Fibroblast of lung (primary cell): Measurements from ENCODE around the gene RXFP3.
"Not testable (repeated sequence)": the region's sequence is repeated elsewhere in the genome, so short reads cannot be mapped to it uniquely, and the experiment has no call there.

Experiments used
- CTCF ChIP-seq, 2 donors: IDR thresholded peaks in 1 of 2; conservative IDR thresholded peaks in 1 of 2; 1 replicate in 1 of 2; 2 replicates in 1 of 2; pipeline ENCODE4 v1.5.1; 2011 to 2012; ENCODE audit warnings: low read length in 2 of 2, control low read depth in 1 of 2, inconsistent platforms in 1 of 2, low read depth in 1 of 2, mild to moderate bottlenecking in 1 of 2
- EZH2 ChIP-seq: IDR thresholded peaks from 2 replicates; pipeline ENCODE4 v1.5.1; 2012; ENCODE audit warnings: low read length, control low read depth, mild to moderate bottlenecking; ENCODE audit errors: missing control alignments

GRCh38 chr5:33906248-33906647, 29.9 kb upstream of the RXFP3 start:
- not testable (repeated sequence) for TF ChIP-seq CTCF (conservative IDR thresholded peaks at IDR 0.05 in 1 of 2, IDR thresholded peaks at IDR 0.05 in 1 of 2; ENCODE audit: low read depth in 1 of 2, low read length in 2 of 2); EZH2
